H1 (cell line): Measurements from ENCODE around the gene TBC1D30.

Experiments
- CTCF ChIP-seq, 3 experiments: IDR thresholded peaks; 1 replicate in 2 of 3; 2 replicates in 1 of 3; pipeline versions ENCODE4 v1.5.1 to v1.6.1; 2011; ENCODE audit warnings: low read length in 3 of 3, mild to moderate bottlenecking in 3 of 3, inconsistent platforms in 2 of 3, low read depth in 1 of 3, moderate library complexity in 1 of 3; ENCODE audit not compliant: insufficient read depth in 1 of 3; ENCODE audit errors: control extremely low read depth in 1 of 3
- JUND ChIP-seq: IDR thresholded peaks from 2 replicates; pipeline ENCODE4 v1.6.1; 2011; ENCODE audit warnings: mild to moderate bottlenecking, improper control_type of control experiment, low read length
- MAX ChIP-seq: IDR thresholded peaks from 2 replicates; pipeline ENCODE4 v1.6.1; 2012; ENCODE audit warnings: inconsistent platforms
- NRF1 ChIP-seq: IDR thresholded peaks from 2 replicates; pipeline ENCODE4 v1.6.1; 2011; ENCODE audit warnings: mild to moderate bottlenecking, low read depth, low read length, improper control_type of control experiment
- RAD21 ChIP-seq, 2 experiments: IDR thresholded peaks in 1 of 2; conservative IDR thresholded peaks in 1 of 2; 2 replicates each; pipeline ENCODE4 v1.6.1; 2011; ENCODE audit warnings: low read depth in 2 of 2, low read length in 2 of 2, improper control_type of control experiment in 1 of 2, inconsistent platforms in 1 of 2, mild to moderate bottlenecking in 1 of 2, moderate library complexity in 1 of 2
- RBBP5 ChIP-seq: IDR thresholded peaks from 2 replicates; pipeline ENCODE4 v1.7.1; 2012; ENCODE audit warnings: low read depth, mild to moderate bottlenecking, inconsistent platforms, low read length, moderate library complexity, borderline replicate concordance
- SP1 ChIP-seq: IDR thresholded peaks from 2 replicates; pipeline ENCODE4 v1.6.1; 2011; ENCODE audit warnings: low read depth, low read length

- TF ChIP-seq JUND (no peak), SP1 (no peak), CTCF (IDR thresholded peaks at IDR 0.05; ENCODE audit: control extremely low read depth in 1 of 3, insufficient read depth in 1 of 3, low read depth in 1 of 3, low read length in 3 of 3) (no peak), NRF1 (no peak), MAX (no peak), RBBP5 (no peak), RAD21 (IDR thresholded peaks at IDR 0.05 in 1 of 2, conservative IDR thresholded peaks at IDR 0.05 in 1 of 2; ENCODE audit: low read depth in 2 of 2, low read length in 2 of 2) (no peak)
These were observed 84.7 kb downstream of the TBC1D30 start for GRCh38 chr12:64909124-64909523.
